NB4 (cell line): ENCODE measurements around the gene CHRNA1.

Source experiments
- CTCF ChIP-seq: IDR thresholded peaks from one replicate; pipeline ENCODE4 v1.5.1; 2012; ENCODE audit warnings: low read depth, low read length
- POLR2A ChIP-seq: IDR thresholded peaks from 2 replicates; pipeline ENCODE4 v1.6.1; 2011; ENCODE audit warnings: mild to moderate bottlenecking; ENCODE audit not compliant: insufficient read length; ENCODE audit errors: extremely low read depth

GRCh38 chr2:174740721-174741120 is 23.6 kb downstream of the CHRNA1 start:
- no peak for TF ChIP-seq POLR2A
- no peak for TF ChIP-seq CTCF
